HG02938 (cell line): ENCODE measurements around the gene DHRS7B.
"Not testable (repeated sequence)": the region's sequence is repeated elsewhere in the genome, so short reads cannot be mapped to it uniquely, and the experiment has no call there.

ENCODE experiments used
- ATAC-seq: cut with Tn5 transposase; IDR thresholded peaks from one replicate; pipeline ENCODE4 v1.9.1; 2021; ENCODE audit warnings: mild to moderate bottlenecking, moderate library complexity; ENCODE audit not compliant: unreplicated experiment

The DHRS7B gene, protein sequence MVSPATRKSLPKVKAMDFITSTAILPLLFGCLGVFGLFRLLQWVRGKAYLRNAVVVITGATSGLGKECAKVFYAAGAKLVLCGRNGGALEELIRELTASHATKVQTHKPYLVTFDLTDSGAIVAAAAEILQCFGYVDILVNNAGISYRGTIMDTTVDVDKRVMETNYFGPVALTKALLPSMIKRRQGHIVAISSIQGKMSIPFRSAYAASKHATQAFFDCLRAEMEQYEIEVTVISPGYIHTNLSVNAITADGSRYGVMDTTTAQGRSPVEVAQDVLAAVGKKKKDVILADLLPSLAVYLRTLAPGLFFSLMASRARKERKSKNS

DNA sequence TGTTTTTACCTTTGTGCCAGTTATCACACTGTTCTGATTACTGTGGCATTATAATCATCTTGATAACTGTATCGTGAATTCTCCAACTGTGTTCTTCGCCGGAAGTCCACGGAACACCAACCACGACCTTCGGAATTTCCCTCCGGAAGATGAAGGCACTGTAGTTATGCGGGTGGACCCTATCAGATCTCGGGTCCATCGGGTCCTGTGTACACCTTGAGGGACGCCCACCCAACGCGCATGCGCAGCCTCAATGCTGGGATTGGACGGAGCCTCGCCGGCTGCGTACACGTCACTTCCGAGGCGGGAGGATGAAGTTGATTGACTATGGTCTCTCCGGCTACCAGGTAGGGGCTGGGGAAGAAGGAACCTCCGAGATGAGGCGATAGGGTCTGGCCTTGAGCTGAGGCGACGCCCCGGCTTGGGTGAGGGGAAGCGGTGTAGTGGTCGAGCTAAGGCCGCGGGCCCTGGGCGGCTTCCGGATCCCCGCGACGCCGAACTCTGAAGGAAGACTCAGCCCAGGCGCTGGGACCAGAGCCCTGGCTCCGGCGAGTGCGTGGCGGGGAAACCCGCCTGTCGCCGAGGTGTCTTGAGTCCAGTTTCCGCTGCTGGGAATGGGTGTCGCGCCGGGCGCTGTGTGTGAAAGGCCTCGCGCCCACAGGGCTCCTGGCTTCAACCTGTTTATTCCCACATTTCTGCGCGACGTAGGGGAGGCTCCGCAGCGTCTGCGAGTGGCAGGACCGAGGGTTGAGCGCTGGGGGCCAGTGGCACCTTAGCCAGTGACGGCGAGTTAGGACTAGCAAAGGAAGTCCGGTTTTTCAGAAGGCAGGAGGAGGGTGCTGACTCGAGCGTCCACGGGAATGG is at the start of gene DHRS7B:
DHRS7B (plus strand) TSS at position 320 of the 864 bp plus-strand sequence; CDS start at position 328, 8 bp downstream.
- peak; percentile 91 for ATAC-seq

DNA sequence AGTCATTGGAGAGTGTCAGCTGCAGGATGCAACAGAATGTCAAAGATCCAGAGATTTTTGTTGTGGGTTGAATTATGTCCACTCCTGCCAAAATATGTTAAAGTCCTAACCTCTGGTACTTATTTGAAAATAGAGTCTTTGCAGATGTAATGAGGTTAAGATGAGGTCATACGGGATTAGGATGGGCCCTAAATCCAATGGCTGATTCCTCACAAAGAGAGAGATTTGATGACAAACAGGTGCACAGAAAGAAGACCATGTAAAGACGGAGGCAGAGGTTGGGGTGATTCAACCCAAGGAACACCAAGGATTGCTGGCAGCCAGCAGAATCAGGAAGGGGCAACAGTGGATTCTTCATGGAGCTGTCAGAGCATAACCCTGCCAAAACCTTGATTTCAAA is 49.5 kb upstream of the DHRS7B start:
- ATAC-seq: no peak

DNA sequence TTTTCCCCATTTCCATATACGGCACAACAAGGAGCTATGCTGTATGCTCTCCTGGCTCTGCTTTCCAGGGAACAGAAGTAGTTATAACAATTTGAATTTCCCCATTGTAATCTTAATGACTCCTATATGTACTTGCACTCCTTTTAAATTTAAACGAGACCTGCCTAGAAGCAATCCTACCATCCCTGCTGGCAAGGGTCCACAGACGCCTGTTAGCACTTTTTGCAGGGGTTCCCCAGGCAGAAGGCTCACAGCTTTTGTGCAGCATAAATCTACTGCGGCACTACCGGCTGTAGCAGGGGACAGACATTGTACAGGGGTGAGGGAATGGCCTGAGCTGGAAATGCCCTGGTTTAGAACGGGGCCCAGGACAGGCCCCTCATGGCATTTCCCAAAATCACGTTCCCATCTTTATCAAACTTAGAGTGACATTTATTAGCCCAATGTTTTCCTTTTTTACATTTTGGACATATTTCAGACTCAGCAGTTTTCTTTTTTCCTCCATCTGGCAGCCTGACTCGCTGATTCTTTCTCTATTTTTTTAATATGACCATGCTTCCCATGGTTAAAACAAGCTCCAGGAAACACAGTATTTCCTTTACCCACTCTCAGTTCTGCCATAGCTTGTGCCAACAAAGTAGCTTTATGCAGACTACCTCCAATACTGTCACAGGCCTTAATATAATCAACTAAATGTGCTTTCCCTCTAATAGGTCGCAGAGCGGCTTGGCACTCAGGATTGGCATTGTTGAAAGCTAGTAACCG is 48.6 kb upstream of the DHRS7B start:
- no peak for ATAC-seq

DNA sequence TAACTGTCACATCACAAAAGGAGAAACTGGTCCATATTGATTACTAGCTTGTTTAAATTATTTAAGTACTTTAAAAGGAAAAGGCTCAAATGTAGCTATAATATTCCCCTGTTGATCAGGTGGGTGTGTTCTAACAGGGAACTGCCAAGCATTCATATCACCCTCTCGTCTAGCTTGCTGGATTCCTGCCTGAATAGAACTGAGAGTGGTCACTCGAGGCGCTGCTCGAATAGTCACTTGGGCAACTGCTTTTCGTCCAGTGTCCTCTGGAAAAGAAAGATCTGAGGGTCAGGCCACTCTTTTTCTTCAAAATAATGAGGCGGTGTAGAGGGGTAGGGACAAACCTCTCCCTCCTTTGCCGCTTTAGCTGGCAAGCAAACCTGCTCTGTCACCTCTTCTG is 47.6 kb upstream of the DHRS7B start:
- no peak for ATAC-seq

DNA sequence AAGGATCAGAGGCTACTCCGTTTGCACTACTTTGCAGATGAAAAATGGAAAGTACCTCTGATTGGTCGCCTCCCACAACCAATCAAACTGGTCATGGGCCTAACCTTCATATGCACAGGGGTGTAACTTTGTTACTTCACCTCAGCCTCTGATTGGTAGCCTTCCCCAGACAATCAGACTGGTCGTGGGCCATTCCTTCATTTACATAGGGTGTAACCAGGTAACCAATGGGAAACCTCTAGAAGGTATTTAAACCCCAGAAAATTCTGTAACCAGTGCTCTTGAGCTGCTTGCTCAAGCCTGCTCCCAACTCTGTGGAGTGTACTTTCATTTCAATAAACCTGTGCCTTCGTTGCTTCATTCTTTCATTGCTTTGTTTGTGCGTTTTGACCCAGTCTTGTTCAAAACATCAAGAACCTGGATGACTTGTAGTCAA is 44.7 kb upstream of the DHRS7B start:
- ATAC-seq: no peak

DNA sequence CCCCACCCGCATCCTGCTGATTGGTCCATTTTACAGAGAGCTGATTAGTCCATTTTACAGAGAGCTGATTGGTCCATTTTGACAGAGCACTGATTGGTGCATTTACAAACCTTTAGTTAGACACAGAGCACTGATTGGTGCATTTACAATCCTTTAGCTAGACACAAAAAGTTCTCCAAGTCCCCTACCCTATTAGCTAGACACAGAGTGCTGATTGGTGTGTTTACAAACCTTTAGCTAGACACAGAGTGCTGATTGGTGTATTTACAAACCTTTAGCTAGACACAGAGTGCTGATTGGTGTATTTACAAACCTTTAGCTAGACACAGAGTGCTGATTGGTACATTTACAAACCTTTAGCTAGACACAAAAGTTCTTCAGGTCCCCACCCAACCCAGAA is 41.5 kb upstream of the DHRS7B start:
- not testable (repeated sequence) for ATAC-seq

DNA sequence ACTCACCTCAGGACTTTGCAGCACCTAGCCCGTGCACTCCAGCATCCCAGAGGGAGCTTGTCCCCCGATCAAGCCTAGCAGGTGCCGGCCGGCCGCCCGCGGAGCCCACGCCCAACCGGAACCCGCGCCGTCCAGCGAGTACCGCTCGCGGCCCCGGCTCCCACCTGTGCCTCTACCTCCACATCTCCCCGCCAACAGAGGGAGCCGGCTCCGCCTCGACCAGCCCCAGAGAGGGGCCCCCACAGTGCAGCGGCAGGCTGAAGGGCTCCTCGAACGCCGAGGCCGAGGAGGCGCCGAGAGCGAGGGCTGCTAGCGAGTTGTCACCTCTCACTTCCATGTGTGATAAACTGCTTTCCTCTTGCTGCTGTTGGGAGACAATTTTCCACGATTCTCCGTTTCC is 41.1 kb upstream of the DHRS7B start:
- no peak for ATAC-seq

DNA sequence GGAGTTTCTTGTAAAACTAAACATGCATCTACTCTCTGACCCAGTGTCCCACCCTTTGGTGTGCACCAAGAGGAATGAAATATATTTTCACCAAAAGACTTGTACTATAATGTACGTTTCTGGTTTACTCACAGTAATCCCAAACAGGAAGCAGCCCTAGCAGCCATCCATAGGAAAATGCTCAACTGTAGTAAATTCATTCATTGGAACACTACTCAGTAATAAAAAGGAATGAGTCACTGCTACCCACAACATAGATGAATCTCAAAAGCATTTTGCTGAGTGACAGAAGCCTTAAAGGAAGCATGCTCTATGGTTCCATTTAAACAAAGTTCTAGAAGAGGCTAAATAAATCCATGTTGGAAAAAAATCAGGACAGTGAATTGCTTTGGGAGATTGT is 37.6 kb upstream of the DHRS7B start:
- ATAC-seq: no peak

DNA sequence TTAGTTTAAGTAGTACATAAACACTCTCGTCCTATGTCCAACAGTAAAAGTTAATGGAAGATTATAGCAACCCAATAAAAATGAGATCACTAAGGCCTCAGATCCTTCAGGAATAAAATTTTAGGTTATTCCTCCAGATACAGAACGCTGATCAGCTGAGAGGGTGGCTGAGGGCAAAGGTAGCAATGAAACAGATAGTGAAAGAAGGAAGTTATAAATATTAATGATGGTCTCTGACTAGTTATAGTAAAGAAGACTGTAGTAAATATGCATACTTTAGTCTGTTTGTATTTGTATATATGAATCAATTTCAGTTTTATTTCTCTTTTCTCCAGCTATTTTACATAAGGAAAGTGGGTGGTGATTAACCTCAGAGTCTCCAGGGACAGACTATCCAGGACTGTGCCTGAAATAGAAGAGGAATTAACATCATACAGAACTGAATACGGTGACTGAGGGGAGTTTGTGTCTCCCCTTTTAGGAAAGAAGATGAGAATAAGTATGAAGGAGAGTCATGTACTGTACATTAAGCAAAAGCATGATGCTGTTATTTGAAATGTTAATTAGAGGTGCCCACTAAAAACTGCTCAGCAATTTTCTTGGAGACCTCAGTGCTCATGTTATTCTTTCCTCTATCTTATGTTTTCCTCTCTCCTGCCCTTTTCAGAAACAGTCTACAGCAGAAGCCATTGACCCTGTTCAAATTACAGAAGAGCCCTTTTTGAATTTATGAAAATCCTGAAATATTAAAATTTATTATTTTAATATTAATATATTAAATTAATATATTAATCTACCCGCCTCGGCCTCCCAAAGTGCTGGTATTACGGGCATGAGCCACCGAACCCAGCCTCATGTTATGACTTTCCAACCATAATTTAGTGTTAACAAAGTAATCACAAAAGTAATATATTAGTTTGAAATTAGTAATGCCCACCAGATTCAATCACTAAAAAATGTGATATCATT is 36.5 kb upstream of the DHRS7B start:
- ATAC-seq: peak; percentile 49

DNA sequence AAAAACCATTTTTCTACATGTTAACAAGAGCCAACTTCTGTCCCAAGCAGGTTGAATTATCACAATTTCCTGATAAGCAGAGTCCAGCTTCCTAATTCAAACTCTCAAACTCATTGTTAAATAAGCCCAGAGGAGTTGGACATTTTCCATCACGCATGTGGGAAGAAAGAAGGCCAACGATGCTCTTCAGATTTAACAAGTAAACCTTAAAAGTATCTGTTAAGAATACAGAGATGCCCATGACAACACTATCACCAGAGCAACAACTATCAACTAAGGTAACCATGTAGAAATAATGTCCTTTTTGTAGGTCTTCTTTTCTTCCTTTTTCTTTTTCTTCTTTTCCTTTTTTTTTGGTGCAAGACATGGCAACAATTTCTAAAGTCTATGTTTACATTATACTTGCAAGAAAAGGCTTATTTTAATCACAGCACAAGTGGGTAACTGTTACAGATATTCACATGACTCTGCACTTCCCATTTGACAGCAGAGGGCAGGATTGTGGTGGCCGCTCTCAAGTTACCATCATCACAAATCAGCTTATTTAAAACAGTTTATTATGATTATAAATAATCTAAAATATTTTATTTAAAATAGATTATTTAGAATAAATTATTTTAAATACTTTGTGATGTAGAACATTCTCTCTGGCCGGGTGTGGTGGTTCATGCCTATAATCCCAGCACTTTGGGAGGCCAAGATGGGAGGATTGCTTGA is 35.7 kb upstream of the DHRS7B start:
- ATAC-seq: no peak

DNA sequence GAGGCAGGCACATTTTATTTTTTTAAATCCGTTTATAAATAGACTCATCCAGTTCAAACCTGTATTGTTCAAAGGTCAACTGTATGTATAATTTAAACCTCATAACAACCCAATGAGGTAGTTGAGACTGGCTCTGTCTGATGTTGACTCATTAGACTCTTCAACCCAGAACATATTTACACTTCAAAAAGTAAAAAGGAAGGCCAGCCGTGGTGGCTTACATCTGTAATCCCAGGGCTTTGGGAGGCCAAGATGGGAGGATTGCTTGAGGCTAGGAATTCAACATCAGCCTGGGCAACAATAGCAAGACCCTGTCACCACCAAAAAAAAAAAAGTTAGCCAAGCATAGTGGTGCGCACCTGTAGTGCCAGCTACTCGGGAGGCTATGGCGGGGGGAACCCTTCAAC is 32.5 kb upstream of the DHRS7B start:
- no peak for ATAC-seq

DNA sequence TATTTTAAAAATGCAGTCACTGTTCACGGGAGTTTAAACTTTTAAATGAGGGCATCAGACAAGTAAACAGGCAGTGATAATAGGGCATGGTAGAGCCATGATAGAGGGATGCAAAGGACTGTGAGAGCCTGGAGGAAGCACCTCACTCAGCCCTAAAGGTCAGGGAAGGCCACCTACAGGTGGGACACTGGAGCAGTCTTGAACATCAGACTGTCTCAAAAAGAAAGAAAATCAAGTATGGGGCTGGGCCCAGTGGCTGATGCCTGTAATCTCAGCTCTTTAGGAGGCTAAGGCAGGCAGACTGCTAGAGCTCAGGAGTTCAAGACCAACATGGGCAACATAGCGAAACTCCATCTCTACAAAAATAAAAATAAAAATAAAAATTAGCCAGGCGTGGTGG is 31.0 kb upstream of the DHRS7B start:
- ATAC-seq: no peak

DNA sequence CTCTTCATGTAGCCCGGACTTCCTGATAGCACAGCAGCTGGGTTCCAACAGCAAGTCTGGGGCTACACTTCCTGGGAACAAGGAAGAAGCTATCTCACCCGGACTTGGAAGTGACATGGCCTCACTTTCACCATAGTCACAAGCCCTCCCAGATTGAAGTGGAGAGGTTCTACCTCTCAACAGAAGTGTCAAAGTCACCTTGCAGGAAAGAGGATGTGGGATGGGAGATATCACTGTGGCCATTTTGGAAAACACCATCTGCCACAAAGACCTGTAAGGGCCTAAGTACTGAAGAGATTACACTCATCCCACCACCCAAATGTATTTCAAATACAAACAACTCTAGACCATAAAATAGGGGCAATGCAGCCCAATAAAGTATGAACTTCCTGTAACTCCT is 29.9 kb upstream of the DHRS7B start:
- ATAC-seq: no peak

DNA sequence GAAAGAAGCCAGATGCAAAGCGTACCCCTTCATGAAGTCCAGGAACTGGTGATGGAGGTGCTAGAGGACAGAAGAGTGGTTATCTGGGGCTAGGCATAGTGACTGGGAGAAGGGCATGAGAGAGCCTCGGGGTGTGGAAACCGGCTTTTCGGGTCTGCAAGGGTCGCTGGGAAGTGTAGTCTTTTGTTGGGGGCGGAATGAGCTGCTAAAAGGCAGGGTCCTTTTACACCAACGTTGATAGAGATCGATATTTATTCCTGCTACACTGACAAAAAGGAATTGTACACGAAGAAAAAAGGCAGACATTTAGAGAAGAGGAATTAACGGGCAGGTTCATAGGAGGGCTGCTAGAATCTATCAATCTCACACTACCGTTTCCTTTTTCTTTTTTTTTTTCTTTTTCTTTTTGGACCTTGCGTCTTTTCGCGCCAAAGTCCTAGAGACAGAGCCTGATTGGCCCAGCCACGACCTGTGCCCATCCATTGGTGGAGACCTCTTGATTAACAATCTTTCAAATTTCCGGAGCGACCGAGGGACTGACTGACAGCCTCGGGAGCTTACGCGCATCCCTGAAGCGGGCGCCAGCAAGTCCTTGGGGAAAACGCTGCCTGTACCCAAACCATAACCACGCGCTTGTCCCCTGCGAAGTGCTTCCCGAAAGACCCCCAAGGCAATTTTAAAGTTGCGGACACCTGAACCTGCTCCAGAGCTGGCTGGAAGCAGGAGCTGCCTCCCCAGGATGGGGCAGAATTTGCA is 27.7 kb upstream of the DHRS7B start:
- ATAC-seq: peak; percentile 93

DNA sequence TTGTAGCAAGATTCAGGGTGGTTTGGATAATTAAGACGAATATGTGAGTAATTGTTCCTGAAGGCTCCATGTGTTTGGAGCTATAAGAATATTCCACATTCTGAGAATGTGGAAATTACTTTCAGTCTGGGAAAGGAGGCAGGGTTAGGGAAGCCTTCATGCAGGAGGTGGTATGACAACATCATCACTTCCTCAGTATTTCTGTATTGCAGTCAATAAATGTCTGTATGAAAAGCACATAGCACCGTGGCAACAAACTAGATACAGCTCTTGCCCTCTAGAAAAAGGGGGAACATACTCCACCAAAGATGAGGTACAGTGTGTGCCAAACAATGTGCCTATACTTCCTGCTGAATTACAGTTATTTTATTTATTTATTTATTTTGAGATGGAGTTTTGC is 26.1 kb upstream of the DHRS7B start:
- no peak for ATAC-seq

DNA sequence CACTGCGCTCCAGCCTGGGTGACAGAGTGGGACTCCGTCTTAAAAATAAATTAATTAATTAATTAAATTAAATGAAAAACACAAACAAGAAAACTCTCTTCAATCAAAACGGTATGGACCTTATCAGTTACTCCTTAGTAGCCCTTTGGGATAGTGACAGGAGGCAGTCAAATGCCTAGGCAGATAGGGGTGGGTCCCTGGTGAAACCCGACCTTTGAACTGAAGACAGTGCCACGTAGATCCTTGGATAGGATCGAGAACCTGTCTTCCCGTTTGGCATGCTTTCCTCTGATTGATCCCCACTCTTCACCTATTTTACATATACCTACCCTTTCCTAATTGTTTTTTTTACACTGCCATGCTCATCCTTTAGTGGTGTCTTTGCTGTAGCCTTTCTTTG is 22.2 kb upstream of the DHRS7B start:
- ATAC-seq: no peak

DNA sequence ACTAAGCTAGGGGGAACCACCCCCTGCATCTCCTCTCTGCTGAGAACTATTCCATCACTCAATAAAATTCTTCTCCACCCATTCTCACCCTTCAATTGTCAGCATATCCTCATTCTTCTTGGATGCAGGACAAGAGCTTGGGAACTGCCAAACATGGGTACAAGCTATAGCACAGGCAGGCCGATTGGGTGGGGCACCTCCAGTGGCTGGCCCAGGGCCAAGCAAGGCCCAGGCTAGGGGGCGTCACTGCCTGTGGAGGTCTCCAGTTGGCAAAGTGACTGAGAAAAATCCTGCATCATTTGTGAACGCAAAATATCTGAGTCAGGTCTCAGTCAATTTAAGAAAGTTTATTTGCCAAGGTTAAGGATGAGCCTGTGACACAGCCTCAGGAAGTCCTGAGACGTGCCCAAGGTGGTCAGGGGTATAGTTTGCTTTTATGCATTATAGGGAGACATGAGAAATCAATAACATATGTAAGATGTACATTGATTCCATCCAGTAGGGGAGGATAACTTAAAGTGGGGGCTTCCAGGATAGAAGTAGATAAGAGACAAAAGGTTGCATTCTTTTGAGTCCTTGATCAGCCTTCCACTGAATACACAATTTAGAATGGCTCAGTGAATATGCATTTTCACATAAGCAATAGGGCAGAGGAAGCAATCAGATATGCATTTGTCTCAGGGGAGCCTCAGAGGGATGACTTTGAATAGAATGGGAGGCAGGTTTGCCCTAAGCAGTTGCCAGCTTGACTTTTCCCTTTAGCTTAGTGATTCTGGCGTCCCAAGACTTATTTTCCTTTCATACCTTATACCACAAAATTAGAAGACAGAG is 21.5 kb upstream of the DHRS7B start:
- ATAC-seq: no peak

DNA sequence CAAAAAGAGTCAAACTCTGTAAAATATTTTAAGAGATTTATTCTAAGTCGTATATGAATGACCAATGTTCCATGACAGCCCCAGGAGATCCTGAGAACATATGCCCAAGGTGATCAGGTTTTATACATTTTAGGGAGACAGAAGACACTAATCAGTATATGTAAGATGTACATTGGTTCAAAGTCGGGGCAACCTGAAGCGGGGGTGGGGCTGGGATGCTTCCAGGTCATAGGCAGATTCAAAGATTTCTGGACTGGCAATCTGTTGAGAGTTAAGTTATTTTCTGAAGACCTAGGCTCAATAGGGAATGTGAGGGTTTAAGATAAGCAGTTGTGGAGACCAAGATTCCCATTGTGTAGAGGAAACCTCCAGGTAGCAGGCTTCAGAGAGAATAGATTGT is 20.4 kb upstream of the DHRS7B start:
- no peak for ATAC-seq
